NCI-H1694 (cell line): ENCODE results near the gene PIMREG.

Source experiments
- DNase-seq: peaks from one replicate; lab custom pipeline; 2025; lab: John Stamatoyannopoulos, UW

The PIMREG gene

DNA sequence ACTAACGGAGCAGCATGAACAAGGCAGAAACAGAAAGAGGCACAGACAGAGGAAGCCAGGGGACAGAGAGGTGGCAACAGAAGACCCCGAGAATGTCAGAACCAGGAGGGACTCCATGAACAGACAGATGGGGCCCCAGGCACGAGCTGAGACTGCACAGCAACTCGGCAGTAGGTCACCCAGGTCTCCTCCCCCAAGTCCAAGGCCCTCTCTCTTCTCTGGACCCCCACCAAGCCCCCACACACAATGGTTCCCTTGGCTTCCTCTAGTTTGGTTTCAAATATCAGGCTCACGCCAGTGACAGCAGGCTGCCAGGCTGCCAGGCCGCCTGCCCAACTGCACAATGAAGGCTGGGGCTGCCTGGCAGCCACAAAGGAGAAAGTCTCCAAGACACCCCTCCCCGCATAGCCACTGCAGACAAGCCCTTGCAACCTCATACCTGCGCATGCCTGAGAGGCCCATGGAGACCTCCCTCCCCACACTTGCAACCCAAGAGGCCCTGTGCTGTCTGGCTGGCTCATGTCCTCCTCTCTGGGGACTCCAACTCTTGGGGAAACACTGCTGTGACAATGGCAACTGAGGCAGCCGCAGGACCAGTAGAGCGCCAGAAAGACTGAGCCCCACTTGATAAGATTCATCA, 54.8 kb downstream of the PIMREG start:
- DNase-seq, result no peak
